Measurements from ENCODE around the gene KRTAP2-1.
"Not testable (repeated sequence)": the region's sequence is repeated elsewhere in the genome, so short reads cannot be mapped to it uniquely, and the experiment has no call there.

Gene KRTAP2-1, protein sequence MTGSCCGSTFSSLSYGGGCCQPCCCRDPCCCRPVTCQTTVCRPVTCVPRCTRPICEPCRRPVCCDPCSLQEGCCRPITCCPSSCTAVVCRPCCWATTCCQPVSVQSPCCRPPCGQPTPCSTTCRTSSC

DNA sequence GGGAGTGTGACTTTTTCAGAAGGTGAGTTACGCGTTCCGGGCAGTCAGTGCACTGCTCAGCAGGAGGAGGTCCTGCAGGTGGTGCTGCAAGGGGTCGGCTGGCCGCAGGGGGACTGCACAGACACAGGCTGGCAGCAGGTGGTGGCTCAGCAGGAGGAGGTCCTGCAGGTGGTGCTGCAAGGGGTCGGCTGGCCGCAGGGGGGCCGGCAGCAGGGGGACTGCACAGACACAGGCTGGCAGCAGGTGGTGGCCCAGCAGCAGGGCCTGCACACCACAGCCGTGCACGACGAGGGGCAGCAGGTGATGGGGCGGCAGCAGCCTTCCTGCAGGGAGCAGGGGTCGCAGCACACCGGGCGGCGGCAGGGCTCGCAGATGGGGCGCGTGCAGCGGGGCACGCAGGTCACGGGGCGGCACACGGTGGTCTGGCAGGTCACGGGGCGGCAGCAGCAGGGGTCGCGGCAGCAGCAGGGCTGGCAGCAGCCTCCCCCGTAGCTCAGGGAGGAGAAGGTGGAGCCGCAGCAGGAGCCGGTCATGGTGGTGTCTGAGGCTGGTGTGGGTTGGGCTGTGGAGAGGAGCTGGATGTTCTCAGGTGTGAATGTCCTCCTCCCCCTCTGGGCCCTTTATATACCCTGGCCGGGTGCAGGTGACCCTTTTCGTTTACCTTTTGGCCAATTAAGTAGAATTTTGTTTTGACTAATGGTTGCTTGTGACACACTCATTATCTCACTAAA is at the start of gene KRTAP2-1:
TSS of gene KRTAP2-1 (minus strand) at position 582 of the 731 bp plus-strand sequence. CDS start at position 533, 49 bp downstream.
- DNase-seq, result not testable (repeated sequence)

DNA sequence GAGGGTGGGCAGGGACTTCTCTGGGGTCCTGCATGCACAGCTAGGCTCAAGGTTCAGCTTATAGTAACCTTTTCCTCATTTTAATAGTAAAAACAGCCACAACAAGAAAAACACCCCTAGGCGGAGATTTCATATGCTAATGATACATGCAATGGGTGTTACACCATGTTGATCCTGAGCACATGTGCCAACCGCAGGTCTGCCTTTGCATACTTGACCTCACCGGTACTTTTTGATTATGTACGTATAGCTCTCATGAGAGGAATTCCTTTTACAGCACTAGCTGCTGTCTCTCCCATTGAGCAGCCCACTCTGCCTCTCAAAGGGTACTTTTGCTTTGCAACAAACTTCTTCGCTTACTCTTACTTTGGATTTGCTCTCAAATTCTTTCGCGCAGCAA is 48.9 kb upstream of the KRTAP2-1 start:
- no peak for DNase-seq

DNA sequence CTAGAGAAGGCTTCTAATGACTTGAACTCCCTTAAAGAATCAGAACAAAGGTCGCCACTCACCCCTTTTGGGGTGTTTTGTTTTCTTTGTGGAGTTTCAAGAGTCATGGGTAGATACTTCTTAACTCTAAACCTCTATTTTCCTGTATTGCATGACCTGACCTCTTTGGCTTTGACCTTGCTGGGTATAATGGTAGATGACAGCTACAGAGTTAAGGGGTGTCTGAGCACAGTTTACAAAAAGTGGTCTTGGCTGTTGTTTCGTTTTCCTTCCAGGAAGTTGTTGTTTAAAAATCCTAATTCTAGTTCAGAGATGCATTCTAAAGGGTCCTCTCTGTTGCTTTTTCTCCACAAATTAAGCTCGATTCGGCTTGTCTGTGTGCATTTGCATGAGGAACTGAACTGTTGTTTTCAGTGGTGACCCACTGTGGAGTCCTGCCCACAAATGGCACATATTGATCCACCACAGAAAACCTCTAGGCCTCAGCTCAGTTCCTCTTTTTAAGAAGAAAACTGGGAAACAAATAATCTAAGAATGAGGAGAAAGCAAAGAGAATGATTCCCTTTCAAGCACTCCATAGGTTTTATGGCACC is 41.7 kb upstream of the KRTAP2-1 start:
- DNase-seq, result not testable (repeated sequence)

DNA sequence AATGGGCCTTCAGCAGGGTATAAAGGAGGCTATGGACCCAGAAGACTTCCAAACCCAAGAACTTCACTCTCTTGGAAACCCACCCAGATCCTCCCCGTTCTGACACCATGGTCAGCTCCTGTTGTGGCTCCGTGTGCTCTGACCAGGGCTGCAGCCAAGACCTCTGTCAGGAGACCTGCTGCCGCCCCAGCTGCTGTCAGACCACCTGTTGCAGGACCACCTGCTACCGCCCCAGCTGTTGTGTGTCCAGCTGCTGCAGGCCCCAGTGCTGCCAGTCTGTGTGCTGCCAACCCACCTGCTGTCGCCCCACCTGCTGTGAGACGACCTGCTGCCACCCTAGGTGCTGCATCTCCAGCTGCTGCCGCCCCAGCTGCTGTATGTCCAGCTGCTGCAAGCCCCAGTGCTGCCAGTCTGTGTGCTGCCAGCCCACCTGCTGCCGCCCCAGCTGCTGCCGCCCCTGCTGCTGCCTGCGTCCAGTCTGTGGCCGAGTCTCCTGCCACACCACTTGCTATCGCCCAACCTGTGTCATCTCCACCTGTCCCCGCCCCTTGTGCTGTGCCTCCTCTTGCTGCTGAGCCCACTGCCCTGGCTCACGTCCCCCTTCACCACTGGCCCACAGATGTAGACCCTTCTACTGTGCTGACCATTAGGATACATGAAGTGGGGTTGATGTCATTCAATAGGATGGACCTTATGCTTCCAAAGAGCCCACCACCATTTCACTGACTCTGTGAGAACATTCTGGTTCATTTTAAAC is 37.2 kb upstream of the KRTAP2-1 start, which contains the start of gene KRTAP4-7:
TSS of gene KRTAP4-7 (plus strand) at position 51 of the 757 bp plus-strand sequence. CDS start at position 108, 57 bp downstream.
- DNase-seq, result not testable (repeated sequence)

DNA sequence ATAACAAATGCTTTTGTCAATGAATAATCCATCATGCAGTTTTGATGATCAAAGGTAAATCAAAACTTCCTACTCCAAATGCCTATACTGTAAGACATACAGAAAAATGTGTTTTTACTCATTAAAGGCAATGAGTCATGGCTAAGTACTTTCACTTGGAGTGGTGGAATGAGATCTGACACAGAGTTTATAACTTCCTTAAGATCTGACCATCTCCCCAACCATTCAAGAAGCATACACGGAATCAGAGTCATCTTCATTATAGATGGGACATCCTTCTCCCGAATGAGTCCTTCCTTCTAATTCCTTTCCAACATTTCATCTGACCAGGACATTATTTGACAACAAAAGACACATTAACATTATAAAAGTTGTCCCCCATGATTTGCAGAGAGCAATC is 36.3 kb upstream of the KRTAP2-1 start:
- DNase-seq, result not testable (repeated sequence)

DNA sequence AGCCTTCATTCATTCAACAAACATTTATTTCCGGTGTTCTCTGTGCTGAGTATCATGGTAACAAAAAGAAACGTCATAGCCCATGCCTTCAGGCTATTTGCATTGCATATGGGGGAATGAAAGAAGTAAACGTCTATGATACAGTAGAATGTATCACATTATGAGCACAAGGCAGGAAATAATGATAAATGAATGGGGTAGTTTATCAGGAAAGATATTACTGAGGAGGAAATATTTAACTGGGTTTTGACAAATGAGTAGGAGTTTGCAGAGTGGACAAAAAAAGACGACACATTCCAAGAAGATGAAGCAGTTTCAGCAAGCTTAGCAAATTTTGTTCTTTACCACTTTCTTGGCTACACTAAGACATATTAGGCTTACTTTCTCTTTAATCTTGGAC is 35.5 kb upstream of the KRTAP2-1 start:
- DNase-seq, result no peak

DNA sequence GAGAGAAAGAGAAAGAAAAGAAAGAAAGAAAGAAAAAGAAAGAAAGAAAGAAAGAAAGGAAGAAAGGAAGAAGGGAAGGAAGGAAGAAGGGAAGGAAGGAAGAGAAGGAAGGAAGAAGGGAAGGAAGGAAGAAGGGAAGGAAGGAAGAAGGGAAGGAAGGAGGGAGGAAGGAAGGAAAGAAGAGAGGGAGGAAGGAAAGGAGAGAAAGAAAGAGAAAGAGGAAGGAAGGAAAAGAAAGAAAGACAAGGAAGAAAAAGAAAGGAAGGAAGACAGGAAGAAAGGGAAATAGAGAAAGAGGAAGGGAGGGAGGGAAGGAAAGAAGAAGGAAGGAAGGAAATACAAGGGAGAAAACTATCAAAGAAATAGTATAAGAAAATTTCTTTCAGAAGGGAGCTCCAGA is 29.7 kb upstream of the KRTAP2-1 start:
- DNase-seq, result no peak

DNA sequence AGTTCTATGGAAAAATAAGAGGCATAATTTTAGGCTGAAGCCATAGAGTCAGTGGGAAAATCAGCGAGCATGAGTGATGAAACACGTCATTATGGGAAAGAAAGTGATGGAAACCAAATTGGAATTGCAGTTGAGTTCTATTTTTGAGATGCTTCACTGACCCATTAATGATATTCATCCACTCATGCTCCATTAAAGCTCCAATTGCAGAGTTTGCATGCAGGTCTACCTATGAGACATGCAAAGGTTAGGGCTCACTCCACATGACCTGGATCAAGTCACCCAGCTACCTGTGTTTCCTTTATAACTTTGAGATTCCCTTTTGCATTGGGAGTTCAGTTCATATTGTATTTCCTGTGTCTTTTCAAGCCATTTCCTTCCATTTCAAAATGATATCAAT is 26.6 kb upstream of the KRTAP2-1 start:
- DNase-seq, result no peak

DNA sequence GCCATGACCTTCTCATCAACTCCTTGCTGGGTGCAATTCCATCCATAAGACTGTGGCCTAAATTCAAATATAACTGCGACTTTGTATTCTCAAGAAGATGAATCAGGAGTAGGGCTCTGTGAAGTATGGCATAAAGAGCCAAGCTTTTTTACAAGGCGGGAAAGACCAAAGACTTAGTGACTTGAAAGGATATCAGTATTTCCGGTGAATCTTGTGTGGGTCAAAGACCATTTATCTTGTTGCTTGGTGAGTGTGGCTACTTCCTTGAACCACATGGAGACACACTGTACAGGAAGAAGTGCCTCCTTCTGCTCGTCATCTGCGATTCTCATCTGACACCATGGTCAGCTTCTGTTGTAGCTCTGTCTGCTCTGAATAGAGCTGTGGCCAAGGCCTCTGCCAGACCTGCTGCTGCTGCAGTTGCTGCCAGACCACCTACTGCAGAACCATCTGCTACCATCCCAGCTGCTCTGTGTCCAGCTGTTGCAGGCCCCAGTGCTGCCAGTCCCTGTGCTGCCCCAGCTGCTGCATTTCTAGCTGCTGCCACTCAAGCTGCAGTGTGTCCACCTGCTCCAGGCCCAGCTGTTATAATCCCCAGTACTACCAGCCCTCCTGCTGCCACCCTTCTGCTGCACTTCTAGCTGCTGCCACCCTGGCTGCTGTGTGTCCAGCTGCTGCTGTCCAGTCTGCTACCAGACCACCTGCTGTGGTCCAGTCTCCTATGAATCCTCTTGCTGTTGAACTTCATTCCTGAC is 24.7 kb upstream of the KRTAP2-1 start:
- DNase-seq, result no peak

DNA sequence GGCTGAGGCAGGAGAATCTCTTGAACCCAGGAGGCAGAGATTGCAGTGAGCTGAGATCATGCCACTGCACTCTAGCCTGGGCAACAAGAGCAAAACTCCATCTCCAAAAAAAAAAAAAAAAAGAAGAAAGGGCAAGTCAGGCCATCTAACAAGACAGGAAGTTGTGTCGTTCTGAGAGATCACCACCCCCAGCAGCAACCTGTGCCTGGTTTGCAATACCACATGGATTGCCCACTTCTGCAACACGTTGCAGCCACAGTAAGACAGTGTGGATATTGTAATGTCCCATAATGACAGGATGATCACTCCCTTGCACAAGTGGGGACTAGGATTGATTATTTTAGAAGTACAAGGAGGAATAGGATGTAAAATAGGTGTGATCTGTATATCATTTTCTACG is 21.9 kb upstream of the KRTAP2-1 start:
- no peak for DNase-seq

DNA sequence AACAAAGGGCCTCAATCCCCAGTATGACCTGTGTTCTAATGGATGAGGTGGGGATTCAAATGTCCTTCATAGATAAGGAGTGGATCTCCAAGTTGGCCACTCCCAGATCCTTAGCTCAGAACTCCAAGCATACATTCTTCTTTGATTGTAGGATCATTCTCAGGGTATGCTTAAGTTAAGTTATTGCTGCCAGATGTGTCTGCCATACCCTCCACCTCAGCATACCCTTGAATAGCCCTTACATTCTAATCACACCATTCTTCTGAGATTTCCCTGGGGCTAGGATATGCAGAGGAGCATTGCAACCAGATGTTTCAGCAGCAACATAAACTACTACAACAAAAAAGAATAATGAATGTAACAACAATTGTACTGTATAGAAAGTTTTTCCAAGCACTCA is 20.2 kb upstream of the KRTAP2-1 start:
- DNase-seq, result no peak

DNA sequence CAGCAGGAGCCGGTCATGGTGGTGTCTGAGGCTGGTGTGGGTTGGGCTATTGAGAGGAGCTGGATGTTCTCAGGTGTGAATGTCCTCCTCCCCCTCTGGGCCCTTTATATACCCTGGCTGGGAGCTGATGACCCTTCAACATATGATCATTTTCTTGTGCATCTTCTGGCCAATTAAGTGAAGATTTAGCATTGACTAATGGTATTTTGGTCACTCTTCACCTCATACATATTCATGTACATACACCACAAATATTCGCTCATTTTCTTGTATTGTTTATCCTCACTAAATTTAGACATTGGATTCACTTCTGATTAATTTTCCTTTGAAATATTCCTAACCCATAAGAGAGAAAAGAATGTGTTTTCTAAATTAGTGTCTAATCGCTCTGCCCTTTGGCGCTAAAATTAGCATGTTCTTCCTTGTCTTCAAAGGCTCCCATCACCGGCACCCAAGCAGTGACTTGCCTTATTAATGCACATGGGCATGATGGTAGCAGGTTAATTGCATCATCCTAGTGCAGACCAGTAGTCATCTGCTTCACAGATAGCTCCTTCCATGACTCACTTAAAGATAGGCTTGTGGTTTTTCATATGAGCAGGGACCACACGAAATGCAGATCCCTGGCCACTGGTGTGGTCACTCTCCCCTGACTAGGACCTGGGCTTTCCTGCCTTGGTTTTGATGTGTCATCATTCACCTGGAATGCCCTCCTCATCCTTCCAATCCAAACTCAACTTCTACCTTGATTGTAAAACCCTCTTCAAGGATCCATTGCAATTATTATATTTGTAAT is 18.9 kb upstream of the KRTAP2-1 start, which contains the start of gene KRTAP2-4:
TSS of gene KRTAP2-4 (minus strand) at position 51 of the 796 bp plus-strand sequence. CDS start at position 17, 34 bp downstream.
- no peak for DNase-seq

DNA sequence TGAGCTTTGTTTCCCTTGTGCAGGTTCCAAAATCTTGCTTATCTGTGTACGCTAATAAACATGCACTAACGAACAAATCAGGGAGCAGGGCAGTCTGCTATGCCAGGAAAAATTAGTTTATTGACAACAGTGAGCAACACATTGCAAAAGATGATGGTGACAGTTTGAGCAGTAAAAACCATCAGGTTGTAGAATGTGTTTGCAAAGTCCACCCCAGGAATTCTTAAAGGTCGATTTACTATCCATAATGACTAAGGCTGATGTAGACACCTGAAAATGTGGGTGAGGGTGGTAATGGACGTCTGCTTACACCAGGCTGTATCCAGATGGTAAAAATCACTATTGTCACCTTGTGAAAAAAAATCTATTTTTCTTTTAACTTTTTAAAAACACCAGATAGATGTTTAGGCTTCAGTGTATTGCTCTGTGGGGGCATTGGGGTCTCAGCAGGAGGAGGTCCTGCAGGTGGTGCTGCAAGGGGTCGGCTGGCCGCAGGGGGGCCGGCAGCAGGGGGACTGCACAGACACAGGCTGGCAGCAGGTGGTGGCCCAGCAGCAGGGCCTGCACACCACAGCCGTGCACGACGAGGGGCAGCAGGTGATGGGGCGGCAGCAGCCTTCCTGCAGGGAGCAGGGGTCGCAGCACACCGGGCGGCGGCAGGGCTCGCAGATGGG is 18.0 kb upstream of the KRTAP2-1 start:
- not testable (repeated sequence) for DNase-seq

DNA sequence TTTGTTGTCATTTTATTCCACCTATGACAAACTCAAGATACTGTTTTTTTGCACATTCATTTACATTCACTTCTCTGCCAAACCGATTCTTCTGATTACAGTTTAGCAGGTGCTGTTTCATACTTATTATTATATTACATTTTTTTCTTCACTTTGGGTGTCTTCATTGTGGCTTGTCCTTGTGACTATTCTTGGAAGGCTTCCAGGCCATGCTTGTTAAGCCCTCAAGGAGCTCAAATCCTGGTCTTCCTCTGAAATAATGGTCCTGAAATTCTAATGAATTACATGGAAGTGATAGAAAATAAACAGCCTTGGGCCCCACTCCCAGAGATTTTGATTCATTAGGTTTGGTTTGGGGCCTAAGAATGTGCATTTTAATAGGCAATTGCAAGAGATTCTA is 17.2 kb upstream of the KRTAP2-1 start:
- no peak for DNase-seq

DNA sequence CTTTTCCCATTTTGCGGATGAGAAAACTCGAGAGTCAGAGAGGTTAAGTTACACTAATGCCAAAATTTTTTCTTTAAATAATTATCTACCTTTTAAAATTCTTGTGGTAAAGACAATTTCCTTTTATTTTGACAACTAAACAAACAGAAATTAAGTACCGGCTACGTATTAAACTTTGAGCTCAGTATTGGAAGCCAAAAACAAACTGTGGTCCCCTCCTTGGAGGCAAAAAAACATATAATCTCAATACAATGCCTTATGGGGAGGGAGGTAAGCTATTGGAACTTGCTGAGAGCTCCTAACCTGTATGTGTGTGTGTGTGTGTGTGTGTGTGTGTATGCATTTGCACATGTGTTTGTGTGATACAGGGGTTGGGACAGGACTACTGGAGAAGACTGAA is 16.3 kb upstream of the KRTAP2-1 start:
- no peak for DNase-seq

DNA sequence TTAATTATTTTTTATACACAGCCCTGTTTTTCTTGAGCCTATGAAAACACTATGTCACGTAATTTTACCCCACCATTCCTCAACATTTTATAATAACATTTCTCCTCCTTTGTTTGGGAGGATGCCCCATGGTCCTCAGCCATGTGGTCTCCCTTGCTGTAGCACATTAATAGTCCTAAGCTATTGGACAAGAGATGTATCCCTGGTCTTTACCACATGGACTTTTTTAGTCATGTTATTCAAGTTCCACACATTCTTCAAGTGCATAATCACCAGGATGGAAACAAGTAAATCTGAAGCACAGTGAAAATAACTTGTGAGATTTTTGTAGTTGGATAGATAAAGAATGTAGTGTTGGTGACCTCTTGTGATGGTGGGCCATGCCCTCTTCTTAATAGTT is 14.8 kb upstream of the KRTAP2-1 start:
- DNase-seq, result no peak

DNA sequence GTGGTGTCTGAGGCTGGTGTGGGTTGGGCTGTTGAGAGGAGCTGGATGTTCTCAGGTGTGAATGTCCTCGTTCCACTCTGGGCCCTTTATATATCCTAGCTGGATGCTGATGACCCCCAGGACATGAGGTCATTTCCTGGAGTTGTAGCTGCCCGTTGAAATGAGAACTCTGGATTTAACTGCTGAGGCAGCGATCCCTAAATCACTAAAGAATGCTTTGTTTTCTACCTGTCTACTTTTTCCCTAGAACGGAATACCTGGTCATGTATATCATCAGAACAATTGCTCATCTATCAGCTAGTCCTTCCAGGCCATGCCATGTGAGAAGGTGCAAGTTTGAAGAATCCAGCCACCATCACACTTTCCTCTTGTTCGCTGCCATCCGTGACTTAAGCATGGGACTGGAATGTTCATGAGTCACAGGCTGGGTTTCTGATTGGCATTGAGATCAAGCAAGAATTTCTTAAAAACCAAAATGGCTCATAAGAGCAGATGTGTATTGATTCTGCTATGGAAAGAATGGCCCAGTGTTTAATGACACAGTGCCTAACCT is 13.0 kb upstream of the KRTAP2-1 start, which contains the start of gene KRTAP2-3:
TSS of gene KRTAP2-3 (minus strand) at position 63 of the 553 bp plus-strand sequence. CDS start 64 bp downstream, outside the sequence.
- no peak for DNase-seq

DNA sequence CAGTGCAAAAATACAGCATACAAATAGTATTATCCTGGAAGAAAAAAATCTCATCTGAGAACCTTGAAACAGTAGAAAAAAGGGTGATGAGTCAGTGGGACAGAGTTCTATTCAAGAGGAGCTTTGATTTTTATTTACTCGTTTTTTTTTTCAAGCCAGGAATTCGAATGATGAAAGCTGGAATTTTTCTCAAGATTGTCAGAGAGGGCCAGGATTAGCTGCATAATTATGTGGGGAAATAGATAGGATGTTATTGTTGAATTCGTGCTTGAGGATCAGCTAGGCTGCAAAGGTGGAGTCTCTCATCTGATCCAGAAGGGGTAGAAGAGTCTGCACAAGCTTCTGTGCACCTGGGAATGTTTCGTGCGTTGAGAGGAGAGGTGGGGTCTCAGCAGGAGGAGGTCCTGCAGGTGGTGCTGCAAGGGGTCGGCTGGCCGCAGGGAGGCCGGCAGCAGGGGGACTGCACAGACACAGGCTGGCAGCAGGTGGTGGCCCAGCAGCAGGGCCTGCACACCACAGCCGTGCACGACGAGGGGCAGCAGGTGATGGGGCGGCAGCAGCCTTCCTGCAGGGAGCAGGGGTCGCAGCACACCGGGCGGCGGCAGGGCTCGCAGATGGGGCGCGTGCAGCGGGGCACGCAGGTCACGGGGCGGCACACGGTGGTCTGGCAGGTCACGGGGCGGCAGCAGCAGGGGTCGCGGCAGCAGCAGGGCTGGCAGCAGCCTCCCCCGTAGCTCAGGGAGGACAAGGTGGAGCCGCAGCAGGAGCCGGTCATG is 12.3 kb upstream of the KRTAP2-1 start:
- not testable (repeated sequence) for DNase-seq

DNA sequence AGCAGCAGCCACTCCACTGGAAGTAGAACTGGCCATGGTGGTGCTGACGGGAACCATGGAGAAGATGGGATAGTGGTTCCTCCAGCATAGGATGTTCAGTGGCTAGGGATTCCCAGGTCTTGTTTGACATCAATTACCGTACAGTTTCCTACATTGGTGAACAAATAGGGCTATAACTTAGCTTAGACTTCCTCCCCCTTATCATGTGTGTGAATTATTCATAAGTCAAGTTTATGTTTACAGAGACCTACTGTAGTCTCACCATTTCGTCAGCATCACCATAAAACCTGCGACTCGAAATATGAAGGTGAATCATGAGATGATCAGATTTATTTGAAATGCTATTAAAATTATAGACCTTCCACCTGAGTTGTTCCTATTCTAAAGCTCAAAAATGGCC is 11.6 kb upstream of the KRTAP2-1 start:
- no peak for DNase-seq

DNA sequence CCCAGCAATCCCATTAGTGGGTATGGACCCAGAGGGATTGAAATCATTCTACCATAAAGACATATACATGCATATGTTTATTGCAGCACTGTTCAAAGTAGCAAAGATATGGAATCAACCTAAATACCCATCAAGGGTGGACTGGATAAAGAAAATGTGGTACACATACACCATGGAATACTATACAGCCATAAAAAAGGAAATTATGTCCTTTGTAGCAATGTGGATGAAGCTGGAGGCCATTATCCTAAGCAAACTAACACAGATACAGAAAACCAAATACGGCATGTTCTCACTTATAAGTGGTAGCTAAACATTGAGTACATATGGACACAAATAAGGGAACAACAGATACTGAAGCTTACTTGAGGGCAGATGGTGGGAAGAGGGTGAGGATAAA is 10.4 kb upstream of the KRTAP2-1 start:
- no peak for DNase-seq

Data from NCI-H1694 (cell line).